Stimulated activated memory B cell treated with anti-CD40 and anti-IgM and Interleukin-4, amounts not matched to agents 10 μg/mL and 1 μg/mL and 100 μg/mL, for 72 hours (primary cell): Measurements from ENCODE around the gene ENO2.

Experiments used
- ATAC-seq: fragments of 150-1000 bp; cut with Tn5 transposase; 2 replicates; pipeline ENCODE4 v1.10.0; 2021
- H3K27ac Mint-ChIP-seq: one replicate; pipeline ENCODE4 v1.8.0; 2022; ENCODE audit warnings: mild to moderate bottlenecking, mixed read lengths
- H3K27me3 Mint-ChIP-seq: one replicate; pipeline ENCODE4 v1.8.0; 2022; ENCODE audit warnings: mixed read lengths
- H3K36me3 Mint-ChIP-seq: one replicate; pipeline ENCODE4 v1.8.0; 2022; ENCODE audit warnings: mixed read lengths
- H3K4me1 Mint-ChIP-seq: one replicate; pipeline ENCODE4 v1.8.0; 2022; ENCODE audit warnings: mixed read lengths
- H3K4me3 Mint-ChIP-seq: one replicate; pipeline ENCODE4 v1.8.0; 2022; ENCODE audit warnings: mild to moderate bottlenecking, moderate library complexity, mixed read lengths
- H3K9me3 Mint-ChIP-seq: one replicate; pipeline ENCODE4 v1.8.0; 2022; ENCODE audit warnings: mixed read lengths

The ENO2 gene

GRCh38 chr12:6962285-6963015 is 48.1 kb downstream of the ENO2 start:
- peaks cover 41% of the 10 kb centered on the region for H3K36me3 Mint-ChIP-seq
- no peaks in the 10 kb centered on the region for H3K27me3 Mint-ChIP-seq
- peaks cover 77% of the 10 kb centered on the region for H3K4me1 Mint-ChIP-seq
- peak overlapping the region; percentile 98 for H3K27ac Mint-ChIP-seq
- H3K9me3 Mint-ChIP-seq, result no peaks in the 10 kb centered on the region
- ATAC-seq, result no peak
- H3K4me3 Mint-ChIP-seq, result peak overlapping the region; percentile 96

GRCh38 chr12:6963016-6963731 is 48.8 kb downstream of the ENO2 start:
- Mint-ChIP-seq H3K9me3 (no peaks in the 10 kb centered on the region), H3K4me3 (peak overlapping the region; percentile 13), H3K4me1 (peaks cover 75% of the 10 kb centered on the region), H3K27me3 (no peaks in the 10 kb centered on the region), H3K27ac (peak overlapping the region; percentile 98), H3K36me3 (peaks cover 45% of the 10 kb centered on the region)
- ATAC-seq, result no peak

- Mint-ChIP-seq H3K9me3 (no peaks in the 10 kb centered on the region), H3K27ac (peak overlapping the region; percentile 69), H3K4me3 (no peak overlapping the region), H3K4me1 (peaks cover 73% of the 10 kb centered on the region), H3K36me3 (peaks cover 44% of the 10 kb centered on the region), H3K27me3 (no peaks in the 10 kb centered on the region)
- no peak for ATAC-seq
Observed at GRCh38 chr12:6963791-6964413, 49.5 kb downstream of the ENO2 start.

- Mint-ChIP-seq H3K4me1 (peaks cover 73% of the 10 kb centered on the region), H3K27me3 (no peaks in the 10 kb centered on the region), H3K9me3 (no peaks in the 10 kb centered on the region), H3K36me3 (peaks cover 42% of the 10 kb centered on the region), H3K4me3 (no peak overlapping the region), H3K27ac (peak overlapping the region; percentile 69)
- ATAC-seq, result no peak
Observed at GRCh38 chr12:6964605-6965025, 50.2 kb downstream of the ENO2 start.

- Mint-ChIP-seq H3K27me3 (no peaks in the 10 kb centered on the region), H3K36me3 (peaks cover 39% of the 10 kb centered on the region), H3K27ac (peak overlapping the region; percentile 69), H3K4me1 (peaks cover 68% of the 10 kb centered on the region), H3K4me3 (no peak overlapping the region), H3K9me3 (no peaks in the 10 kb centered on the region)
- peak; percentile 75 for ATAC-seq
Observed at GRCh38 chr12:6965026-6965661, 50.8 kb downstream of the ENO2 start.

- H3K9me3 Mint-ChIP-seq, result no peaks in the 10 kb centered on the region
- no peak overlapping the region for H3K4me3 Mint-ChIP-seq
- peak overlapping the region; percentile 69 for H3K27ac Mint-ChIP-seq
- no peaks in the 10 kb centered on the region for H3K27me3 Mint-ChIP-seq
- H3K36me3 Mint-ChIP-seq, result peaks cover 35% of the 10 kb centered on the region
- ATAC-seq, result no peak
- peaks cover 64% of the 10 kb centered on the region for H3K4me1 Mint-ChIP-seq
Observed at GRCh38 chr12:6965714-6966113, 51.3 kb downstream of the ENO2 start.

- Mint-ChIP-seq H3K27me3 (no peaks in the 10 kb centered on the region), H3K4me3 (no peak overlapping the region), H3K27ac (no peak overlapping the region), H3K4me1 (peaks cover 61% of the 10 kb centered on the region), H3K36me3 (peaks cover 39% of the 10 kb centered on the region), H3K9me3 (no peaks in the 10 kb centered on the region)
- no peak for ATAC-seq
Observed at GRCh38 chr12:6966351-6966750, 52.0 kb downstream of the ENO2 start.

GRCh38 chr12:6967651-6968100 is 53.3 kb downstream of the ENO2 start:
- no peak overlapping the region for H3K4me3 Mint-ChIP-seq
- no peak for ATAC-seq
- H3K4me1 Mint-ChIP-seq, result peaks cover 61% of the 10 kb centered on the region
- peaks cover 39% of the 10 kb centered on the region for H3K36me3 Mint-ChIP-seq
- no peak overlapping the region for H3K27ac Mint-ChIP-seq
- no peaks in the 10 kb centered on the region for H3K27me3 Mint-ChIP-seq
- no peaks in the 10 kb centered on the region for H3K9me3 Mint-ChIP-seq

- peaks cover 62% of the 10 kb centered on the region for H3K4me1 Mint-ChIP-seq
Observed at GRCh38 chr12:6968426-6968825, 54.0 kb downstream of the ENO2 start.

GRCh38 chr12:6970096-6970527 is 55.7 kb downstream of the ENO2 start:
- no peak for ATAC-seq
- Mint-ChIP-seq H3K36me3 (peaks cover 44% of the 10 kb centered on the region), H3K27ac (peak overlapping the region; percentile 96), H3K9me3 (no peaks in the 10 kb centered on the region), H3K27me3 (no peaks in the 10 kb centered on the region), H3K4me3 (peak overlapping the region; percentile 100), H3K4me1 (peaks cover 60% of the 10 kb centered on the region)

More at GRCh38 chr12:6968426-6968825, 54.0 kb downstream of the ENO2 start:
- no peaks in the 10 kb centered on the region for H3K27me3 Mint-ChIP-seq
- ATAC-seq, result no peak
- peaks cover 39% of the 10 kb centered on the region for H3K36me3 Mint-ChIP-seq
- H3K4me3 Mint-ChIP-seq, result peak overlapping the region; percentile 100
- no peaks in the 10 kb centered on the region for H3K9me3 Mint-ChIP-seq
- H3K27ac Mint-ChIP-seq, result peak overlapping the region; percentile 96
